CD14-positive monocyte (primary cell): Measurements from ENCODE around the gene HTR1E. TPM values are rescaled to one million over a fixed set of nuclear protein-coding genes. Genes with fewer than 3 reads are reported as not detected.

Experiments used
- DNase-seq, 3 donors: peaks; one replicate each; pipeline ENCODE4 v3.0.0-alpha.2; 2011 to 2022
- H2AFZ ChIP-seq: 2 replicates; pipeline ENCODE4 v1.6.0; 2012; ENCODE audit warnings: mild to moderate bottlenecking, low read depth, low read length, inconsistent platforms; ENCODE audit not compliant: insufficient read depth, poor library complexity, severe bottlenecking
- H3K27ac ChIP-seq, 2 donors: 1 replicate in 1 of 2; 2 replicates in 1 of 2; pipeline ENCODE4 v1.5.1; 2012 to 2013; ENCODE audit warnings: low read length in 2 of 2, control low read depth in 1 of 2, inconsistent platforms in 1 of 2, low read depth in 1 of 2, mild to moderate bottlenecking in 1 of 2
- H3K27me3 ChIP-seq, 2 donors: one replicate each; pipeline versions ENCODE4 v1.6.0 to v1.6.1; 2011 to 2013; ENCODE audit warnings: low read length in 2 of 2; ENCODE audit not compliant: control insufficient read depth in 2 of 2, insufficient read depth in 2 of 2
- H3K36me3 ChIP-seq, 2 donors: replicated peaks in 1 of 2; 1 replicate in 1 of 2; 2 replicates in 1 of 2; pipeline versions ENCODE4 v1.5.1 to v1.6.1; 2012 to 2013; ENCODE audit warnings: low read length in 2 of 2, control low read depth in 1 of 2, inconsistent platforms in 1 of 2, mild to moderate bottlenecking in 1 of 2; ENCODE audit not compliant: insufficient read depth in 2 of 2, control insufficient read depth in 1 of 2
- H3K4me1 ChIP-seq, 2 donors: 1 replicate in 1 of 2; 2 replicates in 1 of 2; pipeline versions ENCODE4 v1.5.1 to v1.6.1; 2012 to 2013; ENCODE audit warnings: low read length in 2 of 2, control low read depth in 1 of 2, inconsistent platforms in 1 of 2, mild to moderate bottlenecking in 1 of 2, moderate library complexity in 1 of 2; ENCODE audit not compliant: insufficient read depth in 2 of 2, control insufficient read depth in 1 of 2
- H3K4me2 ChIP-seq: replicated peaks from 2 replicates; pipeline ENCODE3; 2012; ENCODE audit warnings: low read length, moderate library complexity, mild to moderate bottlenecking; ENCODE audit not compliant: poor library complexity, severe bottlenecking; ENCODE audit errors: extremely low read depth
- H3K4me3 ChIP-seq, 3 experiments: fragments of 200-600 bp in 1 of 3; sonication (generic) in 1 of 3; replicated peaks in 1 of 3; 1 replicate in 2 of 3; 2 replicates in 1 of 3; pipeline ENCODE4 v1.5.1; 2011 to 2013; ENCODE audit warnings: low read length in 3 of 3, mild to moderate bottlenecking in 3 of 3, control low read depth in 2 of 3, low read depth in 2 of 3, inconsistent platforms in 1 of 3, moderate library complexity in 1 of 3
- H3K79me2 ChIP-seq: 2 replicates; pipeline ENCODE4 v1.6.0; 2012; ENCODE audit warnings: mild to moderate bottlenecking, control low read depth, inconsistent platforms, low read length, moderate library complexity; ENCODE audit not compliant: insufficient read depth
- H3K9ac ChIP-seq: 2 replicates; pipeline ENCODE4 v1.6.0; 2017; ENCODE audit warnings: low read length, mild to moderate bottlenecking; ENCODE audit not compliant: insufficient read depth, poor library complexity, severe bottlenecking
- H3K9me3 ChIP-seq, 2 donors: replicated peaks in 1 of 2; 1 replicate in 1 of 2; 2 replicates in 1 of 2; pipeline versions ENCODE4 v1.5.1 to v1.6.1; 2012 to 2013; ENCODE audit warnings: low read length in 2 of 2, control low read depth in 1 of 2; ENCODE audit not compliant: control insufficient read depth in 1 of 2, insufficient read depth in 1 of 2
- H4K20me1 ChIP-seq: 2 replicates; pipeline ENCODE4 v1.6.0; 2012; ENCODE audit warnings: mild to moderate bottlenecking, low read length, control low read depth, moderate library complexity; ENCODE audit not compliant: insufficient read depth
- H3K27ac Mint-ChIP-seq, 7 donors: one replicate each; pipeline ENCODE4 v1.8.0; 2020; ENCODE audit warnings: mild to moderate bottlenecking in 7 of 7, mixed read lengths in 7 of 7, moderate library complexity in 6 of 7, inconsistent platforms in 2 of 7
- H3K27me3 Mint-ChIP-seq, 3 donors: one replicate each; pipeline ENCODE4 v1.8.0; 2021 to 2022; ENCODE audit warnings: low read depth in 3 of 3, mild to moderate bottlenecking in 3 of 3, mixed read lengths in 3 of 3, moderate library complexity in 3 of 3, inconsistent platforms in 1 of 3
- H3K36me3 Mint-ChIP-seq, 2 donors: one replicate each; pipeline ENCODE4 v1.8.0; 2020; ENCODE audit warnings: mixed read lengths in 2 of 2, inconsistent platforms in 1 of 2, mild to moderate bottlenecking in 1 of 2
- H3K4me1 Mint-ChIP-seq: one replicate; pipeline ENCODE4 v1.8.0; 2020; ENCODE audit warnings: mild to moderate bottlenecking, mixed read lengths
- H3K4me3 Mint-ChIP-seq, 2 donors: one replicate each; pipeline ENCODE4 v1.8.0; 2020; ENCODE audit warnings: mild to moderate bottlenecking in 2 of 2, mixed read lengths in 2 of 2, moderate library complexity in 1 of 2
- H3K9me3 Mint-ChIP-seq, 7 donors: one replicate each; pipeline ENCODE4 v1.8.0; 2020 to 2022; ENCODE audit warnings: mixed read lengths in 7 of 7, mild to moderate bottlenecking in 6 of 7, moderate library complexity in 6 of 7, inconsistent platforms in 2 of 7
- WGBS: methylation state at CpG from one replicate; pipeline ENCODE4 v1.1.5; 2013; ENCODE audit warnings: missing lambda C conversion rate; ENCODE audit not compliant: insufficient coverage; 5-methylcytosine and 5-hydroxymethylcytosine counted together
- intact Hi-C, 2 donors: fragments of 100-400 bp; cut with micrococcal nuclease; formaldehyde crosslinking; loops; one replicate each; pipeline versions ENCODE4 v1.15.0 to v1.15.1; 2023
- polyA plus RNA-seq, 3 donors: library from polyadenylated mRNA; depleted of rRNA in 1 of 3; unstranded in 2 of 3; stranded (reverse) in 1 of 3; fragments of 300-500 nt in 2 of 3; fragments of >200 nt in 1 of 3; fragmentation: Illumina TruSeq in 2 of 3; gene quantifications; 1 replicate in 2 of 3; 2 replicates in 1 of 3; pipeline ENCODE4 v1.2.3, GENCODE V29; 2012 to 2021
- TF ChIP-seq, protein P1 (sequence below): fragments of 200-600 bp; IDR thresholded peaks from one replicate; pipeline ENCODE4 v1.8.0; 2022; ENCODE audit warnings: antibody characterized with exemption, mild to moderate bottlenecking

The HTR1E gene
- polyA plus RNA-seq, 3 donors, result not detected

DNA sequence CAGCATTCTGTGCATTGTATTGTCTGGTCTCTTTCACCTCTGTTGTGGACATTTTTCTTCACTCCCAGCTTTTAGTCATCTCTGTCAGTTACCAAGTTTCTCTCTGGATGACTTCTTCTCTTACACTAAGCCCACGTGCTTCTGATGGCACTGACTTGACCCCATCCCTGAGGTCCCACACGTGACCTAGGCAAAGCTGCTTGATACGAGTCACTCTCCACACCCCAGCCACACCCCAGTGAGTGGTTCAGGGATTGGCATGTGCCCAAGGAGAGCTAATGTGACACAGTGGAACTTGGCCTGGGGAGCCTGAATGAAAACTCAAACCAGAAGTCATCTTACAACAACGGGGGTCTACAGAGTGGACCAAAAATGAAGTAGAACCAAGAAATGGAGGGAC is 32.2 kb downstream of the HTR1E start:
- no peak for DNase-seq
- Mint-ChIP-seq H3K27ac (no peak overlapping the region), H3K4me1 (no peaks in the 10 kb centered on the region), H3K4me3 (no peak overlapping the region), H3K36me3 (no peaks in the 10 kb centered on the region), H3K9me3 (peaks cover 0 to 2% (median 0%) of the 10 kb centered on the region in 7 donors), H3K27me3 (no peaks in the 10 kb centered on the region)
- no peaks in the 10 kb centered on the region for H3K4me1 ChIP-seq
- no peak overlapping the region for H2AFZ ChIP-seq
- H3K79me2 ChIP-seq, result no peaks in the 10 kb centered on the region
- WGBS, result 57% methylated on average over 4 of the region's 4 CpGs
- H3K27me3 ChIP-seq, result no peaks in the 10 kb centered on the region
- H3K27ac ChIP-seq, result no peak overlapping the region
- no peaks in the 10 kb centered on the region for H3K9me3 ChIP-seq
- intact Hi-C loops, result no loop called here
- no peaks in the 10 kb centered on the region for H3K36me3 ChIP-seq
- TF ChIP-seq, protein P1, sequence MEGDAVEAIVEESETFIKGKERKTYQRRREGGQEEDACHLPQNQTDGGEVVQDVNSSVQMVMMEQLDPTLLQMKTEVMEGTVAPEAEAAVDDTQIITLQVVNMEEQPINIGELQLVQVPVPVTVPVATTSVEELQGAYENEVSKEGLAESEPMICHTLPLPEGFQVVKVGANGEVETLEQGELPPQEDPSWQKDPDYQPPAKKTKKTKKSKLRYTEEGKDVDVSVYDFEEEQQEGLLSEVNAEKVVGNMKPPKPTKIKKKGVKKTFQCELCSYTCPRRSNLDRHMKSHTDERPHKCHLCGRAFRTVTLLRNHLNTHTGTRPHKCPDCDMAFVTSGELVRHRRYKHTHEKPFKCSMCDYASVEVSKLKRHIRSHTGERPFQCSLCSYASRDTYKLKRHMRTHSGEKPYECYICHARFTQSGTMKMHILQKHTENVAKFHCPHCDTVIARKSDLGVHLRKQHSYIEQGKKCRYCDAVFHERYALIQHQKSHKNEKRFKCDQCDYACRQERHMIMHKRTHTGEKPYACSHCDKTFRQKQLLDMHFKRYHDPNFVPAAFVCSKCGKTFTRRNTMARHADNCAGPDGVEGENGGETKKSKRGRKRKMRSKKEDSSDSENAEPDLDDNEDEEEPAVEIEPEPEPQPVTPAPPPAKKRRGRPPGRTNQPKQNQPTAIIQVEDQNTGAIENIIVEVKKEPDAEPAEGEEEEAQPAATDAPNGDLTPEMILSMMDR, result no peak
- H4K20me1 ChIP-seq, result no peaks in the 10 kb centered on the region
- no peak overlapping the region for H3K4me2 ChIP-seq
- H3K4me3 ChIP-seq, result no peak overlapping the region
- H3K9ac ChIP-seq, result no peak overlapping the region

- H3K4me1 Mint-ChIP-seq, result no peaks in the 10 kb centered on the region
Observed at GRCh38 chr6:86973088-86973487, 35.8 kb downstream of the HTR1E start.

More at GRCh38 chr6:86973088-86973487, 35.8 kb downstream of the HTR1E start:
- no peaks in the 10 kb centered on the region for H4K20me1 ChIP-seq
- H3K4me2 ChIP-seq, result no peak overlapping the region
- TF ChIP-seq, protein P1, result no peak
- WGBS, result 95% methylated on average over 2 of the region's 2 CpGs
- H3K27ac ChIP-seq, result no peak overlapping the region
- peak overlapping the region in 1 of 7 donors; percentile 21 for H3K27ac Mint-ChIP-seq
- intact Hi-C loops, result no loop called here
- no peaks in the 10 kb centered on the region for H3K79me2 ChIP-seq
- H3K27me3 ChIP-seq, result no peaks in the 10 kb centered on the region
- H3K4me3 ChIP-seq, result no peak overlapping the region
- H2AFZ ChIP-seq, result no peak overlapping the region
- no peak overlapping the region for H3K4me3 Mint-ChIP-seq
- no peaks in the 10 kb centered on the region for H3K36me3 ChIP-seq
- H3K4me1 ChIP-seq, result no peaks in the 10 kb centered on the region
- H3K27me3 Mint-ChIP-seq, result peaks cover 0 to 2% (median 0%) of the 10 kb centered on the region in 3 donors
- H3K9me3 Mint-ChIP-seq, result peaks cover 0 to 2% (median 0%) of the 10 kb centered on the region in 7 donors
- no peak overlapping the region for H3K9ac ChIP-seq
- no peaks in the 10 kb centered on the region for H3K36me3 Mint-ChIP-seq
- no peaks in the 10 kb centered on the region for H3K9me3 ChIP-seq
- DNase-seq, result no peak
